GM21360 (cell line): ENCODE measurements around the gene FAM241A.
"Not testable (repeated sequence)": the region's sequence is repeated elsewhere in the genome, so short reads cannot be mapped to it uniquely, and the experiment has no call there.

Source experiments
- ATAC-seq: cut with Tn5 transposase; IDR thresholded peaks from one replicate; pipeline ENCODE4 v1.9.1; 2021; ENCODE audit warnings: mild to moderate bottlenecking, moderate library complexity; ENCODE audit not compliant: unreplicated experiment

The FAM241A gene

GRCh38 chr4:112145326-112145789 is at the start of gene FAM241A:
Gene FAM241A, plus strand, starts transcription at chr4:112145454. Its CDS starts 127 bp downstream, at chr4:112145581.
- ATAC-seq, result peak; percentile 87

GRCh38 chr4:112098841-112099530 is 46.3 kb upstream of the FAM241A start:
- no peak for ATAC-seq

- ATAC-seq, result peak; percentile 71
These were observed 45.5 kb upstream of the FAM241A start for GRCh38 chr4:112099701-112100297.

- ATAC-seq, result no peak
These were observed 42.3 kb upstream of the FAM241A start for GRCh38 chr4:112102875-112103370.

GRCh38 chr4:112105201-112105969 is 39.9 kb upstream of the FAM241A start:
- no peak for ATAC-seq

GRCh38 chr4:112109360-112110058 is 35.7 kb upstream of the FAM241A start:
- no peak for ATAC-seq

GRCh38 chr4:112110059-112110425 is 35.2 kb upstream of the FAM241A start:
- ATAC-seq, result no peak

- ATAC-seq, result no peak
These were observed 33.9 kb upstream of the FAM241A start for GRCh38 chr4:112111306-112111705.

- ATAC-seq, result not testable (repeated sequence)
These were observed 33.2 kb upstream of the FAM241A start for GRCh38 chr4:112112095-112112494.

GRCh38 chr4:112112590-112113170 is 32.6 kb upstream of the FAM241A start:
- ATAC-seq, result no peak

GRCh38 chr4:112113864-112114263 is 31.4 kb upstream of the FAM241A start:
- no peak for ATAC-seq

GRCh38 chr4:112114452-112114851 is 30.8 kb upstream of the FAM241A start:
- ATAC-seq, result no peak

- no peak for ATAC-seq
These were observed 26.4 kb upstream of the FAM241A start for GRCh38 chr4:112118742-112119352.

- peak; percentile 85 for ATAC-seq
These were observed 25.9 kb upstream of the FAM241A start for GRCh38 chr4:112119353-112119783.

GRCh38 chr4:112120021-112120420 is 25.2 kb upstream of the FAM241A start:
- ATAC-seq, result no peak

GRCh38 chr4:112125416-112125815 is 19.8 kb upstream of the FAM241A start:
- no peak for ATAC-seq

- ATAC-seq, result no peak
These were observed 18.1 kb upstream of the FAM241A start for GRCh38 chr4:112127048-112127637.

GRCh38 chr4:112127803-112128202 is 17.5 kb upstream of the FAM241A start:
- no peak for ATAC-seq

GRCh38 chr4:112128452-112128851 is 16.8 kb upstream of the FAM241A start:
- peak; percentile 59 for ATAC-seq

- no peak for ATAC-seq
These were observed 14.3 kb upstream of the FAM241A start for GRCh38 chr4:112130906-112131305.
